ENCODE measurements around the gene DUSP16.

The DUSP16 gene

DNA sequence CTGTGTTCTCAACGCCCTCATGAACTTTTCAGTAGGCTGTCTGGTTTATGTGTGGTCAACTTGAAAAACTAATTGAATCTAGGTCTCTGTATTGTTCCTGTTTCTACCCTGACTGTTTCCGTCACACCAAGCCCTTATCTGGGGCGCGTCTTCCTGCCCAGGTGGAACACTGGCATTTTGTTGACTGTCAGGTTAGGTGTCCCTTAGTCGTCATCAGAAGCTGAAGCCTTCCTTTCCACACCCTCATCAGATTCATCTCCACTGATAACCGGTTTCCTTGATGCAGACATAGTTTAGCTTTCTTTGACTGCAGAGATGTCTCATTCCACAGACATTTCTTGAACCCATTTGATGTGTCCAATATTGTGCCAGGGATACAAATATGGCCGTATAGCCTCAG lies 96.5 kb downstream of the DUSP16 start:
- peak; percentile 51 for DNase-seq

DNA sequence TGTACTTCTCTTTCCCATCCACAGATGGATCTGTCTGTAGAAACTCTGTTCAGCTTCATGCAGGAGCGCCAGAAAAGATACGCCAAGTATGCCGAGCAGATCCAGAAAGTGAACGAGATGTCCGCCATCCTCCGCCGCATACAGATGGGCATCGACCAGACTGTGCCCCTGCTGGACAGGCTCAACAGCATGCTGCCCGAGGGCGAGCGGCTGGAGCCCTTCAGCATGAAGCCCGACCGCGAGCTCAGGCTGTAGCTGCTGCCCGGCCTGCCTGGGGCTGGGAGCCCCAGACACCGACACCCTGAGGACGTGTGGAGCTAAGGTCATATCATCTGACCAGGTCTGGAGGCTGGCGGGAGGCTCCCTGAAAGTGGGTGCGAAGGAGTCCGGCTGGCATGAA lies 97.1 kb downstream of the DUSP16 start:
- DNase-seq: no peak

DNA sequence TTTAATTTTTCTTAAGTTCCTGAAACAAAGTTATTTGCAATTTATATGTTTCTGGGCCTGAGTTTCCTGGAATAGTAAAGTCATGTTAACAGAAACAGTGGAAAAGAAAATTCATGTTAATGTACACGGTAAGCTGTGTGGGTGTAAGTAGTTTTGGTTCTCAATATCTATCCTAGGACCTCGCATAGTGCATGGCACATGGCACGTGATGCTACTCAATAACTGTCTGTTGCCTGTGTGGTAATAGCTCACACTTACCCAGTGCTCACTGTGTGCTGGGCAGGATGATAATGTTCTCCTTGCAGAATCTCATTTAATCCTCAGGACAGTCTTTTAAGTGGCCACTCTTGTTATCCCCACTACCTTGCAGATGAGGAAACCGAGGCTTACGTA lies 100.7 kb downstream of the DUSP16 start:
- DNase-seq: no peak

DNA sequence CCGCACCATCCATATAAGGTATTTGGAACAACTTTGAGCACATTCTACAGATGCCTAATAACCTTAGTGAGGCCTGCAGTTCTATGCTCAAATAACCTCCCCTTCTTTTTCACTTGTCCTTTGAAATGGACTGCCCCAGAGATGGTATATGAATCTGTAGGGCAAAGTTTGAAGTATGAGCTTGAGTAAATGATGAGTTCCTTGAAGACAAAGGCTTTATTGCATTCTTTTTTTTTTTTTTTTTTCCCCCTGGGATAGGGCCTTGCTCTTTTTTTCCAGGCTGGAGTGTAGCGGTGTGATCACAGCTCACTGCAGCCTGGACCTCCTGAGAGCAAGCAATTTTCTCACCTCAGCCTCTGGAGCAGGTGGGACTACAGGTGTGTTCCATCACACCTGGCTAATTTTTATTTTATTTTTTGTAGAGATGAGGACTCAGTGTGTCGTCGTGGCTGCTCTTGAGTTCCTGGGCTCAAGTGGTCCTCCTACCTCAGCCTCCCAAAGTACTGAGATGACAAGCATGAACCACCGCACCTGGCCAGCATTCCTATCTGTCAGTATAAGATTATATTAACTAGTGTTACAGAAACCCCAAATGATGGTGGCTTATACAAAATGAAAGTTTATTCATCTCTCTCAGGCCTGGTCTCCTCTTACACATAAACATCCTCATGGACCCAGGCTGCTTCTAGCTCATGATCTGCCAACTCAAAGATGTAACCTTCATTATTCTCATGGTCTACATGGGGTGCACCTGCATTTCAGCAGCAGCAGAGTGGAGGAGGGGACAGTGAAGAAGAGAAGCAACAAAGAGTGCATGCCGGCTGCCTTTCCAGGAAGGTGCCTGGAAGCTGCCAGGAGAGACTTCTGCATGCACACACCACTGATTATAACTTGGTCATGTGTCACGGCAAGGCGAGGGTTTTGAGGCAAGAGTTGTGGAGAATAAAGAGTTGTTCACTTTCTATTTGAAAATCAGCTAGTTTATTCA lies 101.4 kb downstream of the DUSP16 start:
- DNase-seq: no peak

DNA sequence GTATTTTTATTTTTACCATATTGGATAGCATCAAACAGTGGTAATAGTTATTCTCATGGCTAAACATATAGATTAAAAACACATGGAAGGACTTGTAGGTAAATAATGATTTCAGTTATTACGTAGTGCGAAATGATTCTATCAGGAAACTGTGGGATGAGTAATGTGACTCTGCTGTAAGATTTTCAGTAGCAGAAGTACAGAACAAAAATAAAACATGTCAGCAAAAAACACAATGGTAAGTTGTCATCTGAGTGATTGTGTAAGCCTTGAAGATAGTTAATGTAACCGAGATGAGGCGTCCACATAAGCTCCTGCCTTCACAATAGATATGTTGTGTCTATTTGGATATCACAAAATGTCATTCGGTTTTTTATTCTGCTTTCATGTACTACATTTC lies 106.0 kb downstream of the DUSP16 start:
- DNase-seq: no peak

DNA sequence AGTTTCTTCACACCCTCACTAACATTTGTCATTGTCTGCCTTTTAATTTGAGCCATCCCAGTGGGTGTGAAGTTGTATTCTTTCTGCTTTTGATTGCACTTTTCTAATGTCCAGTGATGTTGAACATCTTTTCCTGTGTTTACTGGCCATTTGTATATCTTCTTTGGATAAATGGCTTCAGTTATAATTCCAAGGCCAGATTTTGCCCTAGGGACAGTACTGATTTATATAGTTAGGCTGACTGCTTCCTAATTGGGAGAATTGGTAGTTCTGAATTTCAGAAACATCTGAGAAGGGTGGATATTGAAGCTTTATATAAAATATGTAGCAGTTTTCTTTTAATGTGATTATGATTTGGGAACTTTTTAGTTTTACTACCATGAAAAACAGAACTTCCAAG lies 108.3 kb downstream of the DUSP16 start:
- DNase-seq: no peak

DNA sequence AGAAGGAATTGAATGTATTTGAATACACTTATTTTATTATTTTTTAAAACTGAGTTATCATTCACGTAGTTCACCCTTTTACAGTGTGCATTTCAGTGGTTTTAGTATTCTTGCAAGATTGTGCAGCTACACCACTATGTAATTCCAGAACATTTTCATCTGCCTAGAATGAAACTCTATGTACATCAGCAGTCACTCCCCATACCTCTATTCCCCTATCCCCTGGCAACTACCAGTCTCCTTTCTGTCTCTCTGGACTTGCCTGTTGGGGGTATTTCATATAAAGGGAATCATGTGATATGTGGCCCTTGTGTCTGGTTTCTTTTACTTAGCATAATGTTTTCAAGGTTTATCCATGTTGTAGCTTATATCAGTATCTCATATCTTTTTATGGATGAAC lies 109.0 kb downstream of the DUSP16 start:
- no peak for DNase-seq

DNA sequence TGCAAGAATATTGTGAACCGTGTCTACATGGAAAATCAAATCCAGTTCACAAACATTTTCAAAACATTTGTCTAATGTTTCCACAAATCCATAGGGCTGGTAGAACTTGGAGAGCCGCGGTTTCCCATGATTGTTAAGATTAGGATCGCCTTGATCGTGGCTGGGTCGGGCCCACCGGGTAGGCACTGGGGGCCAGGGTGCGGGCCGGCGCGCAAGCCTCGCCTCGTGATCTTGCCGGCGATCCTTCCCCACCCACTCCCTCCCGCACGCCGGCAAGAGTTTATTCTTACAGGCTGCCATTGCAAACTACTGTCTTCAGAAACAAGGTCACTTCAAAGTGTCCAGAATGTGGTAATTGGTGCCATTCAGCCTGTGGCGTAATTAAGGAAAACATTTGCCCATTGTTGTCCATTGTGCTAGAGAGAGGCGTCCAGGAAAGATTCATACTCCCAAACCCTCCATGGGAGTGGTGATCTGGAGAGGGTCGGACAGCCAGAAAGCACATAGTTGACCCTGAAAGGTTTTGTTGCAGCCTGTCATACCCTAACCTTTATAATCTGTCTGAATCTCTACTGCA lies 110.2 kb downstream of the DUSP16 start:
- no peak for DNase-seq

DNA sequence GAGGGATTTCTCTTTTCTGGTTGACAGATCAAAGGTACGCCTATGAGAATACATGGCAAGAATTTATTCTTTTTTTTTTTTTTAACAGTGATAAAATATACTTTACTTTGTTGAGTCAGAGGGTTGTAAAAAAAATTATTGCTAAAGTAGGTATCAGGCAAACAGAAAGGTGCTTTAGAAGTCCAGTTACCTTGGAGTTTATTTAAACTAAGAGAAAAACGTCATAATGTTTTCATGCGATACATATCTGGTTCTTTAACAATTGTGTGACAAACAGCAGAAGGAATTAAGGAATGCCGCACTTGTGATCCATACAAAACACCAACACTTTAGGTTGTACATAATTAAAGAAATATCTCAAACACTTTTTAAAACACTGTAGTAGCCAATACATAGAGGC lies 111.6 kb downstream of the DUSP16 start:
- DNase-seq: no peak

DNA sequence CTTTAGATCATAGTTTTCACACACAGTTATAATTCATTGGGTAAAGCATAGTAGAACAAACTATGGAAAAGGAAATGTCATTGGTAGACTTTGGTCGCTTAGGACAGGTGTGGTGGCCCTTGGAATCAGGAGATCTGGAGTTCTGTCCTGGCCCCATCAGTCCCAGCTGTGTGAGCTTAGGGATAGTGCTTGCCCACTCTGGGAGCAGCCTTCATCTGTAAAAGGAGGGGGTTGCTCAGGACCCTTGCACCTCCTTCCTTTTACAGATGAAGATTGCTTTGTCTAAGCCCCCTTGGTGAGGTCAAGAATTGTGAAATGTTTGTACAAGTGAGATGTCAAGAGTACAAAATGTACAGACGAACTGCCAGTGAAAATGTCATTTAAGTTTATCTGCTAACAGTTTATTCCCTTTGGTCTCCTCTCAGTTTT lies 112.6 kb downstream of the DUSP16 start:
- no peak for DNase-seq

DNA sequence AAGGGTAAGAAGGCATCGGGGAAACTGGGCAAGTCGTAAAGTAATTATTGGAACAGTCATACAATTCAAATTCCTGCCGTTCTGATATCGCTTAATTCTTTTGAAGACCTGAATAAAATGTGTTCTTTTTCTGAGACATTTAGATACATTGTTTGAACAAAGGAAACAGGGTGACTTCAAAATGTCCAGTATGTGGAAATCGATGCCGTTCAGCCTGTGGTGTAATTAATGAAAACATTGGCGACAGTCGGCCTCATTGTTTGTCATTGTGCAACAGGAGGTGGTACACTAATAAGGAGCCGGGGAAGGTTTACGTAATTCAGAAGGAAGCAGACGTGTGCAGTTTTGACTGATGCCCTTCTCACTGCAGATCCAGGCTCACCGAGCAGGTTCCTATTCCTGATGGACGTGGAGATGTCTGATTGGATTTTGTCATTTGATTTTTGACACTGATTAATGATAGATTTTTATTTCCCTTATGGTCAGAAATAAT lies 113.1 kb downstream of the DUSP16 start:
- DNase-seq: no peak

DNA sequence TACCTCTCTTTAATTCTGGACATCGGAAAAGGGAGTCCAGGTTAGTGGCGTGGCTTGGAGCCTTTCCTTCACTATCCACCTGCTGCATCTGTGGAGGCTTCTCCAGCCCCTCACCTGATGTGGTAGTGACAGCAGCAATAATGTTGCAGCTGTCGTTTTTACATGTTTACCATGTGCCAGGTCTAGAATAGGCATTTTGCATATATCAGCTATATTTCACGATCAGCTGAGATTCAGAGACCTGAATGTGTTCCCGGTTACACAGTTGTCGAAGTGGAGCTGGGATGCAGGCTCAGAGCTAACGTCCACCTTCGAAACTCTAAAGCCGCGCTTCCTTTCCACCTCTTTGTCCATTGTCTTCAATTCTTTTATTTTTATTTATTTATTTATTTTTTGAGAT lies 114.8 kb downstream of the DUSP16 start:
- DNase-seq: no peak

DNA sequence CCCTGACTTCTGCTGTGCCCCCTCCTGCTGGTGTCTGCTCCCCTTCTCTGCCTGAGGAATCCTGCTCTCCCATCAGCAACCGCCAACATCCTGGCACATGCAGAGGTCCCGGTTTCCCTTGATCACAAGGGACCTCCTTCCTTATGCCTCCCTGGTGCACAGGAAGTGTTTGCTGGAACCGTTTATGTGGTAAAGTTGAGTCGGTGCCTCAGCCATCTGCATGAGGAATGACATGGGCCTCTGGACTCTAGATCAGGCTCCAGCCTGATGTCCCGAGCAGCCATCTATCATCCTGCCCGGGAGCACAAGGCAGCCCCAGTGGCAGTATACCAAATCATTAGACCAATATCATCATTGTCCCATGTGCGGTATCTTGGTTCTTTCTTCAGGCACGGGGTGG lies 115.4 kb downstream of the DUSP16 start:
- DNase-seq: no peak

DNA sequence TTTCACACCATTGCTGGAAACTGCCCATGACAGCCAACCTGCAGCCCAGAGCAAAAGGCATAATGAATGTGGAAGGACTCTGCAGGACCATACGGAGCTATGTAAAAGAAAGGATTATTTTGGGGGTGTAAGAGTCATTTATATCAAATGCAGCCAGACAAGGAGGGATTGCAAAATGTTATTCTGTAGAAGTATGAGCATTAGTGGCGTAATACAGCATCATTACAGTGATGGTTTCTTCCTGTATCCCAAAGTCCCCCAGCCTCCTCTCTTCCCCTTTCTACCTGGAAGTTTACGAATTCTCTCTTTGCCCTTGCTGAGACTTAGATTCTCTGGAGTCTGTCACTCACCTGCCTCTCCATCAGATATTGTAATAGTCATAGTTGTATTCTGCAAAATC lies 115.9 kb downstream of the DUSP16 start:
- no peak for DNase-seq

DNA sequence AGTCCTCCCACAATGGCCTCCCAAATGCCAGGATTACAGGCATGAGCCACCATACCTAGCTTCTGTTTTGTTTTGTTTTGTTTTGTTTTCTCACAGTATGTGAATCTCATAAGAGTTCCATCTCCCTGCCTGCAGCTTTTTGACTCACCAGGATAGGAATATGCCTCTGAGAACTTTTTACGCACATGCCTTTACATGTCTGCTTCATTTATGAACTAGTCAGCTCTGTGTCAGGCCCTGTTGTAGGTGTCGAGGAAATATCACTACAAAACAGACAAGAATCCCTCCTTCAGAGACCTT lies 116.8 kb downstream of the DUSP16 start:
- DNase-seq: no peak

DNA sequence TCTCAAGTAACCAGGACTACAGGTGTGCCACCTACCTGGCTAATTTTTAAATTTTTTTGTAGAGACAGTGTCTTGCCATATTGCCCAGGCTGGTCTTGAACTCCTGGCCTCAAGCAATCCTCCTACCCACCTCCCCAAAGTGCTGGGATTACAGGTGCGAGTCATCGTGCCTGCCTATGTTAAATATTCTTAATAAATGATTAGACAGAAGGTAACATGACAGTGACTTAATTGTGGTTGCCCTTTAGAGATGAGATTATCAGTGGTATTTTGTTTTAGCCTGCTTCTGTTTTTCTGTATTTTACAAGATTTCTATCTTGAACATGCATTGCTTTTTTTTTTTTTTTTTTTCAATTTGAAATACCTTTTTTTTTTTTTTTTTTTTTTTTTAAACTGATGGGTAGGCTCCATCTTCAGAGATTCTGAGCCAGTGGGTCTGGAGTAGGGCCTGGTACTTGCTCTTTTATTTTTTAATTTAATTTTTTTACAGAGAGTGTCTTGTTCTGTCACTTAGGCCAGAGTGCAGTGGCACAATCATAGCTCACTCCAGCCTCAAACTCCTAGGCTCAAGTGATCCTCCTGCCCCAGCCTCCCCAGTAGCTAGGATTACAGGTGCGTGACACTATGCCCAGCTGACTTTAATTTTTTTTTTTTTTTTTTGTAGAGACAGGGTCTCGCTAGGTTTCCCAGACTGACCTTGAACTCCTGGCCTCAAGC lies 117.3 kb downstream of the DUSP16 start:
- no peak for DNase-seq

DNA sequence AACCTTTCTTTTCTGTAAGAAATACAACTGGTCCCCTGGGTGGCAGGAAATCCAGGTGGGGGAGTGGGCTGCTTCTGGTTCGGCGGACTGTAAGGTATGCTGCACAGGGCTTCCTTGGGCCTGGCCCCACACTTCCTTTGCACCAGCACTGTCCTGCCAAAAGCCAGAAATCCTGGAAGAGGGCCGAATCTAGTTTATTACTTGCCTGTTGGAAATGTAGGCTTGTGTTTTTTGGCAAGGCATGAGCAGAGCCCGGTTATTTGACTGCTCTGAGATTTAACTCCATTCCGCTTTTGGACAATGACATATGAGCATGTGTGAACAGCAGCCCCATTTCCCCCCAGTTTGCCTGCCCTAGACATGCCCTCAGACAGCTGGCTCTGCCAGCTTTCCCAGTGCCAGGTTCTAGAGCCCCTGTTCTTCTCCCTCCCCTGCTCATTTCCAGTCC lies 119.2 kb downstream of the DUSP16 start:
- no peak for DNase-seq

DNA sequence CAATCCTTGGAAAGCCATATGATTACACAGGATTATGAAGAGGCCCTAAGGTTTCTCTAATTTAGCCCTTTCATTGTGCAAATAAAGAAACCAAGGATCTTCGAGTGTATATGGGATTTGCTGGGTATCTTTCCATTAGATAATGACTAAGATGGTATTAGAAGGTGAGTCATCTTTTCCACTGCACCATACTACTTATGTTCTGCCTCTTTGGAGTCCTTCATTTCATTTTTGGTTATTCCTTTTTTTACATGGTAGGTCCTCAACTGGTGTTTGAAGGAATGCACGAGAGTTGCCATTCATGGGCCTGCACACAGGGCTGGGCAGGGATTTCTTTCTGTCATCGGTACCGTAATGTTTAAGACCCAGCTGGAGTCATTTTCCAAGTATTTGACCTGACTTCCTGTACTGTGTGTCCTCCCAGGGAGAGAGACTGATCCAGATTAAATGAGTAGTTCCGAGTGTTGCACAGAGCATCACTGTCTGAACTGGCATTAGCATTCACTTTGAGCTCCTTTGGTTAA lies 120.1 kb downstream of the DUSP16 start:
- DNase-seq: no peak

DNA sequence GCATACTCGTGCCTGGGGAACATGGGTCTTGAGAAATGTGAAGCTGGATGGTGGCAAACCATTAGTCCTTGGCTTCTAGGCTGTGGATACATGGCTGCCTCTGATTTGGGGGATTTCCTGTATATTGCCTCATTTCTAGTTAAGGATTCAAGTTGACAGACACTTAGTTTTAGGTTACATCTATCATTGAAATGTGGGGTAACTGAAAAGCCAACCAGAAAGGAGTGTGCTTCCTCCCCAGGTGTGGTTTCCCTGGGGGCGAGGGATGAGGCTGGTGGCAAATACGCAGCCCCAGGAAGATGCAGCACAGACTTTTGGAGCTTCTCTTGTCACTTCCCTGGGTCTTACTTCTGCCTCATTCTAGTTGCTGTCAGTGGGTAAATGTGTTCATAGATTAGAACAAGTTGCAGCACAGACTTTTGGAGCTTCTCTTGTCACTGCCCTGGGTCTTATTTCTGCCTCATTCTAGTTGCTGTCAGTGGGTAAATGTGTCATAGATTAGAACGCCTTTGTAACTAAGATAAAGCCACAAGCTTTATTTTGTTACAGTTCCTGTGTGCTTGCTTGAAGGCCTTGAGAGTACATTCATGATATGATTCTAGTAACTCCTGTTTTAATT lies 120.7 kb downstream of the DUSP16 start:
- peak; percentile 42 for DNase-seq

DNA sequence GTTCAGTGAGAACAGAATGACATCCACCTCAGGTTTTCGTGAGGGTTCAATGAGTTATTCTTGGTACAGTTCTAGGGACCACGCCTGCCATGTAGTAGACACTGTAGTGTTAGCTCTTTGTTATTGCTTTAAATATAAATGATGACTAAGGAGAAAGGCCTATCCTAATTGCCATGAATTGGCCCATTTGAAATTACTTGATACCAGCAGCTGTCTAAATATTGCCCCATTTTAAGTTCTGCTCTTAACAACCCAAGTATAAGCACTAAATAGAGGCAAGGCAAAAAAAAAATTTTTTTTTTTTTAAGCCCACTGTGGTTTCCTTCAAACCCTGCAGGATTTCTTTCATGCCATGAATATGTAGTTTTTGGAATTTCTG lies 121.2 kb downstream of the DUSP16 start:
- no peak for DNase-seq

DNA sequence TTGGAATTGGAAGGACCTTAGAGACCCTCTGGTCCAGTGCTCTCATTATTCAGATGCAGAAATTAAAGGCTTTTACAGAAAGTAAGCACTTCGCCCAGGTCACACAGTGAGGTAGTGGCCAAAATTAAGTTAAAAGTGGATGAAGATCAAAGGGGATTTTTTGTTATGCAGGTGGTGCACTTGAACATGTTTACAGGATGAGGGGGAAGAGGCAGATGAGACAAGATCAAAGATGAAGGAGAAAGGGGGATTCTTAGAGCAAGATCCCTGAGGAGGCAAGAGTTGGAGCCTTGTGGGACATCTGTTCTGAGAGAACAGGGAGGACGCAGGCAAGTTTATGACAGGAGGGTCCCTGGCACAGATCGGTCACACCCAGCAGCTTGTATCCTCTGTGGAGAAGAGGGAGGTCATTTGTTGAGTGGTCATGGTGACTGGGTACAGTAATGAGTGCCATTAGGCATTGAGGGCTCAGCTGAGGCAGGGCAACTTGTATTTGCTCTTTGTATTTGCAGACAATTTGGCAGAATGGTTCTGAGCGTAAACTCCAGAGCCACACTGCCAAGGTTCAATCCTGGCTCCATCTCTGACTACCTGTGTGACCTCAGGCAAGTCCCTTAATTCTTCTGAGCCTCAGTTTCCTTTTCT lies 121.8 kb downstream of the DUSP16 start:
- DNase-seq: no peak

DNA sequence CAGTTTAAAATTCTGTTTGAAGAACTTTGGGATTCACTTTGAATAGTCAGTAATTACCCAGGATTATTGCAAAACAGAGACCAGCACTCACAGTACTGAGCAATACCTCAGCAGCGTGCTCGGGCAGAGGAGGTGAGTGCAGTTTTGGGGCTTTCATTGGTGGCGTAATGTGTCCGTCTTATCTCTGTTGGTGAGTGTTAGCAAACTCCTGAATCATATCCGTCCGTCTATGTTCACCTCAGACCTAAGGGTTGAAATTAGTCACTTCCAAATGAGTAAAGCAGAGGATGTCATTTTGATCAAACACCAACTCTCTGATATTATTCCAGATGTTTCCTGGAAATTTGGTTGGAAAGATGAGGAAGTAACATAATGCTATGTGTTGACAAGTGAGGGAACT lies 123.0 kb downstream of the DUSP16 start:
- DNase-seq: peak; percentile 24
